Activated T-helper 9 cell treated with anti-CD3 and anti-CD28 coated beads, Interleukin-2, amount 50 U/mL, for 16 hours (primary cell): ENCODE data around the gene RGP1.

Experiments
- DNase-seq: peaks from one replicate; pipeline ENCODE4 v3.0.0-alpha.2; 2020; ENCODE audit warnings: low read depth

The RGP1 gene

DNA sequence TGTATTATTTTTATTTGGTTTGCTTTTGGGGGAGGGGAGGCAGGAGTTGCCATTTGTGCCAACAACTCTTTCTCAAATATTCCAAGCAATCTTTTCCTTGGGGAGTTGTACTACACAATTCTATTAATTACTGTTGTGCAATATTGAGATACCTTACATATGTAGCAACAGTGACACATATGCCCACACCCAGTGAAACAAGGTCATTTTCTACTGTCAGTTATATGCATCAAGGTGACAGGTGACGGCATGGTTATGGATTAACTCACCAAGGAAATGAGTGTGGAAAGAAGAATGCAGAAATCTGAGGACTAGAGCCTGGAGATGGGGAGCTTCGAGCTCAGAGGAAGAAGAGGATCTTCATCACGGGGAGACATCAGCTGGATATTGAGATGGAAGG is 22.9 kb downstream of the RGP1 start:
- DNase-seq = no peak

DNA sequence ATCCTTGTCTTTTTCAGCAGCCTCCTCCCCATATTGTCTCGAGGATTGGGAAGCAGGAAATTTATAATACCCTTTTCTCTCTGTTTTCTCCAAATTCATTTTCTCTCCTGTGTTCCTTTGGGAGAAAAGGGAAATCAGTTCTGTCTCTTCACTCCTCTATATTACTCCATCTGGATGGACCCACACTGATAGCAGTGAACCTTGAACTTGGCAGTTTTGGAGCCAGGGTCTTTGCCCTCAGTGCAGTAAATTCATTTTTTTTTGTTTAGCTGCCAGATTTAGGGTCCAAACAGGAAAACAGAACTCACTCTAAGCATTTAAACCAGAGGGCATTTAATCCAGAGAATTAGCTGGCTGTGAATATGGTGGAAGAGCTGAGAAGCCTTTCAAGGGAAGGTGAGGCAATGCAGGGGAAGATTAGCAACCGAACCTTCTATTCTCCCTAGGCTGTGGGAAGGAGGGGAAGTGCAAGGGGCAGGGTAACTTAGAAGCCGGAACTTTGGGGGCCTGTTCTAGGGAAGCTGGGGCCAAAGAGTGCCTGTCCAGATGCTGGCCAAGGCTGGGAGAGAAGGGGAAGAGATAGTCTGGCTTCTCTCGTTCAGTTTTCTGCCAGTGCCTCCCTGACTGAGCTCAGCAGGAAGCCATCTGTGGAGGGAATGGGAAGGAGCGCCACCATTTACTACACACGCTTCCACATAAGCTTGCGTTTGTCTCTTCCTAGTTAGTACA is 26.0 kb downstream of the RGP1 start:
- no peak for DNase-seq

DNA sequence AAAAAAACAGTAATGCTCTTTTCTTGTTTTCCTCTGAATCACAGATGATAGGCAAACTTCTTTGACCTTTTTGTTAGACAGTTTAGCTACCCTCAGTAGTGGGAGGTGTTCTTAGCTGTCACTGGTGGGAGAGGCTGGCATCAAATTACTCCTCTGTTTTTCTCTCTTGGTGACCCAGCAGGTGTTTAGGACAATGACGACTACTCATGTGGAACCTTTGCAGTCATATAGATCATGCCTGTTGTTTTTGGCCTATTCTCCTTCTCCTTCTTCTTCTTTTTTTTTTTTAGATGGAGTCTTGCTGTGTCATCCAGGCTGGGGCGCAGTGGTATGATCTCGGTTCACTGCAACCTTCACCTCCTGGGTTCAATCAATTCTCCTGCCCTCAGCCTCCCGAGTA is 26.9 kb downstream of the RGP1 start:
- no peak for DNase-seq

DNA sequence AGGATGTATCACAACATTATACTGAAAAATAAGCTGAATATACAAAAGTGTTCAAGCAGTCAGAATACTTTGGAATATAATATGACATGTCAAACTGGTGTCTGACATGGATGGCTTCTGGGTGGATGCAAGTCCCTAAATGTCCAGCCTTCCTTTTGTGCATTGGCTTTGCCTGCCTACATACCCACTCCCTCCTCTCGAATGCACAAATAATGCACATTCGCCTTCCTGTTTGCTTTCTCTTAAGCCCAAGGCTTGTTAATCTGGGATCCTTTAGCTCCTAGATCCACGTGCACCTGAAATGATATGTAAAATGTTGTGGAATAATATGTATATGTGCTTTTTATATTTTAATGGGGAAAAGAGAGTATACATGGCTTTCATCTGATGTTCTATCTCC is 29.4 kb downstream of the RGP1 start:
- DNase-seq = no peak

DNA sequence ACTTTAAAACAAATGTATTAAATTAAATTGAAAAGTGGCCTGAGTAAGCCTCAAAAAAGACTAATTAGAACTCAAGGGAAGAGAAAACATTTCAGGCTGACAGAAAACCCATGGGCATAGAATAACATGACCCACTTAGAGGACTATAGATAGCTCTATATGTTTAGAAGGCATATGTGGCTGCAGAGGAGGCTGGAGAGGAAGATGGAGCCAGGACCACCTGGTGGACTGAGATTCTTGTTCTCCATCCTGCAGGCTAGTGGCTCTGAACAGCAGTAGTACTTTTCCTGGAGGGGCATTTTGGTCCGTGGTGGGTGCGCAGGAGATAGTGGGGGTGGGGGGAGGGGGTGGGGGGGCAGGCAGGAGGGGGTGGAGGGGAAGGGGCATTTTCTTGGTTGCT is 32.0 kb downstream of the RGP1 start:
- no peak for DNase-seq

DNA sequence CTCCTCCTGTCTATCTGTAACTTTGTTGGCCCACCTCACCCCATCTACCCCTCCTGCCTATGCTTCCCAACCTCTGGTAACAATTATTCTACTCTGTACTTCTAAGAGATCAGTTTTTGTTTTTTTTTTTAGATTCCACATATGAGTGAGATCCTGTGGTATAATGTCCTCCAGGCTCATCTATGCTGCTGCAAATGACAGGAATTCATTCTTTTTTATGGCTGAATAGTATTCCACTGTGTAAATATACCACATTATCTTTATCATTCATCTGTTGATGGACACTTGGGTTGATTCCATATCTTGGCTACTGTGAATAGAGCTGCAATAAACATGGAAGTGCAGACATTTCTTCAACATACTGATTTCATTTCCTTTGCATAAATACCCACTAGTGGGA is 34.3 kb downstream of the RGP1 start:
- DNase-seq = no peak

DNA sequence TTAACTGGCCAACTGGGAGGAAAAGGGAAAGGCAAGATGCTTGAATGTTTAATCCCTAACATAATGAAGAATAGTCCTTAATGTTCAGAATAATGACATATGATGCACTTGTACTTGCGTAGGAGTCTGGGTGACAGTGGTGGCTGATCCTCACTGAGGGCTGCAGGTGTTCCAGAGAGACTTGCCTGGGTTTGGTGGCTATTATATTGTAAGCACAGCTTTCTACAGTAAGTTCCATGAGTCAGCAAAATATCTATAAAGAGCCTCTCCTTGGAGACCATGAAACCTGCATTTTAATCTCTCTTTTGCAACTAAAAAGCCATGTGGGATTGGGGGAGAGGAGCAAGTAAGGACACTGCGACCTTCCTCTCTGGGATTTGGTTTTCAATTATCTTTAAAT is 40.5 kb downstream of the RGP1 start:
- no peak for DNase-seq

DNA sequence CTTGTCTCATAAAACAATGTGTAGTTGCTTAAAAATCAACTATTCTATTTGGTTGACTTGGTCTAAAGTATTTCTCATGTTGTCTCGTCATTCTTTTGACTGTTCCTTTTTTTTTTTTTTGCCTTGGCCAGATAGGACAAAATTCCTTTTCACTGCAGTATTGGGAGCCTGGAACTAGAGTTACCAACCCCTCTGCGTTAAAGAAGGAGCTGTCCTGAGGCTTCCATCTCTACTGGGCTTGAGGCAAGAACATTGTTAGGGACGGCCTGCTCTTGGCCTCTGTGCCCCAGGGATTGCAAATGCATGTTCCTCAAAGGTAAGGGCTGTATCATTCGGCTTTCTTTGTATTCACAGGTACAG is 40.9 kb downstream of the RGP1 start:
- no peak for DNase-seq

DNA sequence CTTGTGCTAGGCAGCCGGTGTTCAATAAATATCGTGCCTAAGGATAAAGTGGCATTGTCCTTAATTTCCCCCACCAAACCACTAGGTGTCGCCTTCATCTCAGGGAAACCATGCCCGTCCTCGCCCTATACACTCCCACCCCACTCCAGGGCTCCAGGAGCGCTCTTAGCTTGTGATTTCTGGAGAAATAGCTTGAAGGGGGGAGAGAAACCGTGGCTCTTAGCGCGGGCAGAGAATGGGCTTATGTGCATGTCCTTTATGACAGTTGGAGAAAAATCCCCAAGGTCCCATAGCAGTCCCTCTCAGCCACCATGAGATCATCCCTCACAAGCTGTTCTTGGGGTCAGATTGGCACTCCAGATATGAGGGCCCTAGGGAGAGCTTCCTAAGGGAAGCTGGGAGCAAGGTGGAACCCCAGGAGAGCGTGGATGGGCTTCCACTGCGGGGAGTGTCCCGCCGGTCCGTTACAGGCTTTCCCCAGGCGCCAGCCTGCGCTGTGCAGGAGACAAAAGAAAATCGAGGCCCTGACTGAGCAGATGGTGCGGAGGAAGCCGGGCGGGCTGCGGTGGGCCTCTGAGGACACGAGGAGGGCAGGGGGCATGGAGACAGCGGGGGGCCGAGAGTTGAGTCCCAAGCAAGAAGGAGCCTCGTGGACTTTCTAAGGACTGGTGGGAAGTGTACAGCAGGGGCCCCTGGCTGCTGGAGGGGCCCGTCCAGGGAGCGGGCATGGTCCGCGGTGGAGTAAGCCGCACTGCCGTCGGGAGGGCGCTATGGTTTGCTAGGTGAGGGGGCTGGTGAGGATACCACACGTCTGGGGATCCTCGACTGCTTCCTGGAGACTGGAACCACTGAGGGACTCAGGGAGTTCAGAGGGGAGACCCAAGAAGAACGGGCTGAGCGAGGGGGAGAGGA is 41.6 kb downstream of the RGP1 start:
- peak; percentile 26 for DNase-seq

DNA sequence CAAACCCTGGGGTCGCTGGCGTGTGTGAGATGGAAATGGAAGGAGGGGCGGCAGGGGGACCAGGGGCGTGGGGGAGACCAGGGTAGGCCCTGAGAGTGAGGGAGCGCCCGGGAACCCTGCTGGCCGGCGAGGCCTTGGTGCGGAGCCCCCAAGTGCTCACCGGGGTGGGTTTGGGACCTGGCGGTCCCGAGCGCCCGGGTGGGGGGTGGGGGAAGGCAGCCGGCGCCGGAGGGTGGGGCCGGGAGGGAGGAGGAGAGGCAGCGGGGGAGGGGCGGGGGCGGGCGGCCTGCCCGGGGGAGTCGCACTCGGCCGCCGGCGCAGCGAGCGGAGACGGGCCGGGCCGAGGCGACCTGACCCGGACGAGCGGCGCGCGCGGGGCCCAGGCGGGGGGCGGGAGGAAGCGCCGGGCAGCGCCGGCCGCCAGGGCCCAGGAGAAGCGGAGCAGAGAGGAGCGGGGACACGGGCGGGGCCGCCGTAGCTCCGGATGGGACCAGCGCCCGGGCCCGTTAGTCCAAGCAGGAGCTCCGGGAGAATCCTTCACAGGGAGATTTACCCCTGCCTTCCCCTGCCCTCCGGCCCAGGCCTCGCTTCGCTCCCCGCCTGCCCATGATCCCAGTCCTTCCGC is 42.3 kb downstream of the RGP1 start, which contains the start of gene NPR2:
Gene NPR2 (plus strand): TSS at position 295 of the 625 bp plus-strand sequence. CDS start 818 bp downstream, outside the sequence.
- DNase-seq = no peak

DNA sequence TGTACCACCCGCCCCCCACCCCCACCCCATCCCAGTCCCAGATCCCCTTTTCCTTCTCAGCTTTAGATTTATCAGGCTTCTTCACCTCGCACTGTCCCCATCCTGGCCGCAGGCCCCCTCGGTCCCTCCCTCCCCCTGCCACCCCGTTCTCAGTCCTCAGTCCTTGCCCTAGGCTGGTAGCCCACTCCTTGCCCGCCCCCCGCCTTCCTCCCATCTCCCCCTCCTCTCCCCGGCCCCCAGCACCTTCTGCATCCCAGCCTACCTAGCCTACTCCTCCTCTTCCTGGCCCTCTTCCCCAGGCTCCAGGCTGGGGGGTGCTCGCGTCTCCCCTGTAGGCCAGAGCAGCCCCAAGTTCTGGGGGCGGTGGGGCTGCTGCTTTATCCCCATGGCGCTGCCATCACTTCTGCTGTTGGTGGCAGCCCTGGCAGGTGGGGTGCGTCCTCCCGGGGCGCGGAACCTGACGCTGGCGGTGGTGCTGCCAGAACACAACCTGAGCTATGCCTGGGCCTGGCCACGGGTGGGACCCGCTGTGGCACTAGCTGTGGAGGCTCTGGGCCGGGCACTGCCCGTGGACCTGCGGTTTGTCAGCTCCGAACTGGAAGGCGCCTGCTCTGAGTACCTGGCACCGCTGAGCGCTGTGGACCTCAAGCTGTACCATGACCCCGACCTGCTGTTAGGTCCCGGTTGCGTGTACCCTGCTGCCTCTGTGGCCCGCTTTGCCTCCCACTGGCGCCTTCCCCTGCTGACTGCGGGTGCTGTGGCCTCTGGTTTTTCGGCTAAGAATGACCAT is 43.1 kb downstream of the RGP1 start:
- no peak for DNase-seq

DNA sequence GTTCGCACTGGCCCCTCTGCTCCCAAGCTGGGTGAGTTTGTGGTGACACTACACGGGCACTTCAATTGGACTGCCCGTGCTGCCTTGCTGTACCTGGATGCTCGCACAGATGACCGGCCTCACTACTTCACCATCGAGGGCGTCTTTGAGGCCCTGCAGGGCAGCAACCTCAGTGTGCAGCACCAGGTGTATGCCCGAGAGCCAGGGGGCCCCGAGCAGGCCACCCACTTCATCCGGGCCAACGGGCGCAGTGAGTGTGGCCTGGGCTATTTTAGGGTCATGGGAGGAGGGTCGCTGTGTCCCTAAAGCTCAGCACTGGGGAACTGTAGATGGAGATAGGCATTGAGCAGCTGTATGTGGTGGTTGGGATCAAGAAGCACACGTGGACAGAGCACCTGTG is 43.7 kb downstream of the RGP1 start:
- DNase-seq = no peak

DNA sequence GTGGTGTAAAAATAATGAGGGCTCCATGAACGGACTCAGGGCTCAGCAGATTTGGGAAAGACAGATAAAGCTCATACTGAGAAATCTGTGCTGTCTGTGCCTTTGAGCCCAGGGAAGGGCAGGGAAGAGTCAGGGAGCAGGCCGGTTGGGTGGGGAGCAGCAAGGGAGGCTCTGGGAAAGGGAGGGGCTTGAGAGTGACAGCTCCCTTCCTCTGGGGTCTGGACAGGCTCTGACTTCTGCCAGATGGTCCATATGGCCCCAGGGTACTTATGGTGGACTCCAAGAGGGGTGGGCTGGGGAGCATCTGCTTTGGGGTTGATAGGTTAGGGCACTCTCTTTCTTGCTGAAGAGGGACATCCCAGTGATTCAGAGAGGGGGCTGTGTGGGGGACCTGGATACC is 44.4 kb downstream of the RGP1 start:
- DNase-seq = no peak

DNA sequence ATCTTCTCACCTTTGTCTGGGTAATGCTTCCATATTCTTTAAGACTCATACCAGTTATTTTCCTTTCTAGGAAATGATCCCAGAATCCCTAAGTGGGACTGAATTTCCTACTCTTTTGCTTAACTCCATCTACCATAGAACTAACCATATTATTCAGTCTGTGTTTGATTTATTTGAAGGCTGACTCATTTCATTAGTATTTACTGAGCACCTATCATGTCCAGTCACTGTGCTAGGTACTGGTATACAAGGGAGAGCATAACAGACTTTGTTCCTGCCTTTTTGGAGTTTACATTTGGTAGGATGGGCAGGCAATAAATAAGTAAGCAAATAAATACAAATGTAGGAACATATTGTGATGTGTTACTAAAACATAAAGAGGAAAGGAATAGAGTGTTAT is 46.6 kb downstream of the RGP1 start:
- DNase-seq = no peak

DNA sequence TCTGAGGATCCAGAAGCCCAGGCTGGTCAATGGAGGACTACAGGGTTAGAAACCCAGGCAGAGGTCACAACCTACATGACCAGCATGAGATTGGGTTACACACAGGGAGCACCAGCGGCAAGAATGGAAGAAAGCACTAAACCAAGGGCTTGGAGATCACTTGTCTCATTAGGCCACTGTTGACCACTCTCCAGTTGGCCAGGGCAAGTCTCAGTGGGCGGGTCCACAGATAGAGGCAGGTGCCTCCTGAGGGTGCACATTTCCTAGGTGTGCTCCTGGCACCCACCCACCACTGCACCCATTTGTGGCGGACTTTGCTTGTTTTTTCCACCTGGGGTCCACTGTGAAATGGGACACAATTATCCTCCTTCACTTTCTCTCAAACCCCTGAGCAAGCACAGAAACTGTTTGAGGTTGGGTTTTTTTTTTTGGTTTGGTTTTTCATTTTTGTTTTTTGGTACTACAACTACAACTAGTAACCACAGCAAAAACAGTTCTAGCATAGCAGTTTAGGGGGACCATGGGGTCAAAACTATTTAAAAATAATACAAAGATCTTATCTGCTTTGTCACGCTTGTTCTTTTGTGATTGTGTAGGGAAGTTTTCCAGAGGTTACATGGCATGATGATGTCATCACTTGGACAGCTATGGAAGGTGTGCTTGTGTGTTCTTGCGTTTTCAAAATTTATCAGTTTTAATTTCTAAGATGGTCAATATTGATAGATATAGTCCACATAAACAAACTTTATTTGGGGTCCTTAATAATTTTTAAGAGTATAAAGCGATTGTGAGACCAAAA is 48.4 kb downstream of the RGP1 start:
- DNase-seq = no peak

DNA sequence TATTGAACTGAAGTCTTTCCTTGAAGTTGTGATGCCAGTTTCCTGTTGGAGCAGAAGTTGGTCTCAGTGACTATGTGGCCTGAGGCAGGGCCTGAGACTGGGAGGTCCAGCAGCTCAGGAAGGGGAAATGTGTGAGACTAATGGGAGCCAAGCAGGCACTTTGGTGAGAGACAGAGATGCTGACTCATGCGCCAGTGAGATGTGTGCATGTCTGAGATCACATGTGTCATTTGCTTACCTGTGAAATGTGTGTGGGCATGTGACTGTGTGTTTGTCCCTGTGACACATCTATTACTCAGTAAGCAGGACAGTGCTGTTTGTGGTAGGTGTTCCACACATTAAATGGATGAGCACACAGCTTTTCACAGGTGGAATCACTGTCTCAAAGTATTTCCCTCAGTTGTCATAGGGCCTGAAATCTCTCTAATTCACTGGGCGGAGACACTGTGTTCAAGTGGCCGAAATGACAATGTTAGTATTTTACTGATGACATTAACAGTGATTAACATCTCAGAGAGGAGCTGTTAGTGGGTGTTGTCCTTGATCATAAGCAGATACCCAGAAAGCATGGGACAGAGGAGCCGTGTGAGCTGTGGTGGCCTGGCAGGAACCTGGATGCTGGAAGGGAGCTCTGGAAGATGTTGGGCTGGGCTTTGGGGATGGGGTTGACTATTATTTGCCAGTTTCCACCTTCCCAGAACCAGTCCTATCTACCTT is 49.7 kb downstream of the RGP1 start:
- DNase-seq = peak; percentile 30

DNA sequence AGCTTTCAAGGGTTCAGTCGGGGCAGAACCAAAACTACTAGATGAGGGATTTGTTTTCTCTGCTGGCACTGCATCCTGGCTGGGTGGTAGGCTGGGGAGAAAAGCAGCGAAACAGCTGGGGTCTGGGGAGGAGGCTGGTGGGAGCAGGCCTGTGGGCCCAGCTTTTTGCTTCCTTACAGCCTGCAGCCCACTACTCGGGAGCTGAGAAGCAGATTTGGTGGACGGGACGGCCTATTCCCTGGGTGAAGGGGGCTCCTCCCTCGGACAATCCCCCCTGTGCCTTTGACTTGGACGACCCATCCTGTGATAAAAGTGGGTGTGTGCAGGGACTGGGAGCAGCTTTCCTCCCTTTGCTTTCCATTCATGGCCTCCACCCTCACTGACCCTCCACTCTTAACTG is 51.4 kb downstream of the RGP1 start:
- DNase-seq = no peak

DNA sequence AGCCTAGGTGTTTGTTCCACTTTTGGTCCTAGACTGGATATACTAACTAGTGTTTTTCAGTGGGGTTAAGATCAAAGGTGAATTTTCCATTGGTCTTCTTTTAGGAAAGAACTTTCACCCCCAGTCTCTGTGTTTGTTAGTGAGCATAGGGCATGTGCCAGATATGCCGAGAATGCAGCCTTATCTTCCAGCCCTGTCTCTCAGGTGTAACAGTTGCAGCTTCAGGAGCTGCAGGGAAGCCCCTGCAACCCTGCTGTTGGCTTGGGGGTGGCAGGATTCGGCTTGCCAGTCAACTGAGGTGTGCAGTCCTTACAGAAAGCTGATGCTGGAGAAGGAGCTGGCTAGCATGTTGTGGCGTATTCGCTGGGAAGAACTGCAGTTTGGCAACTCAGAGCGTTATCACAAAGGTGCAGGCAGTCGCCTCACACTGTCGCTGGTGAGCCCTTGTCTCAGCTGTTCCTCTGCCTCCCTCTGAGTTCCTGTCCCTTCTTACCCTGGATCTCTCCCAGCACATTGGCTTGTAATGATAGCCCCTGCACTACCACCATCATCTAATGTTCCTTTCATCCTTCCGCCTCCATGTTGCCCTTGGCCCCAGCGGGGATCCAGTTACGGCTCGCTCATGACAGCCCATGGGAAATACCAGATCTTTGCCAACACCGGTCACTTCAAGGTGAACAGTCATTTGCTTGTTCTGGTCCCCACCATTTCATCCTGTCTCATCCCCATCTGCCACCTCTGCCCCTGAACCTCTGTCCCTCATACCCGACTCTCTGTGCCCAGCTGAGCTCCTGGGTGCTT is 52.4 kb downstream of the RGP1 start:
- DNase-seq = no peak

DNA sequence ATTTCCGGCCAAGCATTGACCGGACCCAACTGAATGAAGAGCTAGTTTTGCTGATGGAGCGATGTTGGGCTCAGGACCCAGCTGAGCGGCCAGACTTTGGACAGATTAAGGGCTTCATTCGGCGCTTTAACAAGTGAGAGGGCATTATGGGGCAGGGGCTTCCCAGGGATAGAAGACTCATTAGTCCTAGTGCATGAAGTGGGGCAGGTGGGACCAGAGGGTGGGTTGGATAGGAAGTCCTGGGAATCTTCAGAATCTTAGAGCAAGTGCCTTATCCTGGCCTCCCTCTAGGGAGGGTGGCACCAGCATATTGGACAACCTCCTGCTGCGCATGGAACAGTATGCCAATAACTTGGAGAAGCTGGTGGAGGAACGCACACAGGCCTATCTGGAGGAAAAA is 57.0 kb downstream of the RGP1 start:
- no peak for DNase-seq
